Hepatocyte (in vitro differentiated cells): Measurements from ENCODE around the gene PARN. TPM values are rescaled to one million over a fixed set of nuclear protein-coding genes. Genes with fewer than 3 reads are reported as not detected.

Experiments used
- DNase-seq: peaks from one replicate; pipeline ENCODE4 v3.0.0-alpha.2; 2016; ENCODE audit warnings: low spot score
- H2AFZ ChIP-seq: fragments of 200-600 bp; sonication (generic); 2 replicates; pipeline ENCODE4 v1.6.0; 2016; ENCODE audit warnings: antibody characterized with exemption, mild to moderate bottlenecking
- H3K27ac ChIP-seq: fragments of 200-600 bp; sonication (generic); 2 replicates; pipeline ENCODE4 v1.5.1; 2016; ENCODE audit warnings: mild to moderate bottlenecking
- H3K27me3 ChIP-seq: fragments of 200-600 bp; sonication (generic); 2 replicates; pipeline ENCODE4 v1.6.1; 2016
- H3K36me3 ChIP-seq: fragments of 200-600 bp; sonication (generic); replicated peaks from 2 replicates; pipeline ENCODE4 v1.5.1; 2016; ENCODE audit warnings: low read depth; ENCODE audit not compliant: insufficient read depth
- H3K4me1 ChIP-seq: fragments of 200-600 bp; sonication (generic); 2 replicates; pipeline ENCODE4 v1.5.1; 2016; ENCODE audit warnings: mild to moderate bottlenecking, moderate library complexity; ENCODE audit not compliant: insufficient read depth
- H3K4me2 ChIP-seq: fragments of 200-600 bp; sonication (generic); 2 replicates; pipeline ENCODE4 v1.6.0; 2016
- H3K4me3 ChIP-seq: fragments of 200-600 bp; sonication (generic); 2 replicates; pipeline ENCODE4 v1.5.1; 2016; ENCODE audit warnings: mild to moderate bottlenecking
- H3K79me2 ChIP-seq: fragments of 200-600 bp; sonication (generic); 2 replicates; pipeline ENCODE4 v1.6.0; 2017; ENCODE audit warnings: mild to moderate bottlenecking
- H3K9me2 ChIP-seq: fragments of 200-600 bp; sonication (generic); replicated peaks from 2 replicates; pipeline ENCODE4 v1.6.0; 2017; ENCODE audit warnings: mild to moderate bottlenecking; ENCODE audit not compliant: insufficient read depth
- H3K9me3 ChIP-seq: fragments of 200-600 bp; sonication (generic); 2 replicates; pipeline ENCODE4 v1.5.1; 2016; ENCODE audit warnings: low read depth, mild to moderate bottlenecking
- H4K20me1 ChIP-seq: fragments of 200-600 bp; sonication (generic); 2 replicates; pipeline ENCODE4 v1.6.0; 2016; ENCODE audit warnings: mild to moderate bottlenecking; ENCODE audit not compliant: insufficient read depth, poor library complexity, severe bottlenecking
- CTCF ChIP-seq: fragments of 200-600 bp; sonication (generic); IDR thresholded peaks from 2 replicates; pipeline ENCODE4 v1.5.1; 2016; ENCODE audit warnings: antibody characterized with exemption, mild to moderate bottlenecking; ENCODE audit not compliant: poor library complexity
- EZH2 ChIP-seq: fragments of 200-600 bp; sonication (generic); IDR thresholded peaks from 2 replicates; pipeline ENCODE4 v1.6.1; 2016; ENCODE audit warnings: antibody characterized with exemption, mild to moderate bottlenecking, borderline replicate concordance
- EZH2phosphoT487 ChIP-seq: fragments of 200-600 bp; sonication (generic); IDR thresholded peaks from one replicate; pipeline ENCODE4 v1.6.1; 2018; ENCODE audit warnings: antibody characterized with exemption, mild to moderate bottlenecking, low read depth, moderate library complexity; ENCODE audit not compliant: unreplicated experiment, severe bottlenecking
- WGBS: methylation state at CpG from one replicate; pipeline ENCODE4 v1.1.6; 2016; ENCODE audit warnings: low lambda C conversion rate; ENCODE audit errors: missing lambda C conversion rate; 5-methylcytosine and 5-hydroxymethylcytosine counted together
- polyA plus RNA-seq: library from polyadenylated mRNA; unstranded; fragments of >200 nt; fragmentation: Nextera tagmentation; extraction: Ambion mirVana; gene quantifications from 2 replicates; pipeline ENCODE4 v1.2.1, GENCODE V29; 2016
- total RNA-seq: library from RNA; depleted of rRNA; stranded (reverse); fragments of >200 nt; gene quantifications from 2 replicates; pipeline ENCODE4 v1.2.3, GENCODE V29; 2014

Gene PARN
- total and polyA plus RNA-seq, 2 experiments from 2014 or later: 23.7 to 35.6 TPM

- H2AFZ ChIP-seq: no peak overlapping the region
- peaks cover 45% of the 10 kb centered on the region for H3K4me1 ChIP-seq
- 64% methylated on average over 9 of the region's 9 CpGs for WGBS
- TF ChIP-seq EZH2: no peak
- TF ChIP-seq EZH2phosphoT487: no peak
- TF ChIP-seq CTCF: no peak
- no peak overlapping the region for H3K4me3 ChIP-seq
- H3K27ac ChIP-seq: peak overlapping the region; percentile 83
- no peaks in the 10 kb centered on the region for H3K9me3 ChIP-seq
- H3K4me2 ChIP-seq: peak overlapping the region; percentile 58
- H3K9me2 ChIP-seq: no peaks in the 10 kb centered on the region
- H3K27me3 ChIP-seq: no peaks in the 10 kb centered on the region
- no peaks in the 10 kb centered on the region for H3K79me2 ChIP-seq
- no peaks in the 10 kb centered on the region for H3K36me3 ChIP-seq
- peak; percentile 64 for DNase-seq
- peaks cover 6% of the 10 kb centered on the region for H4K20me1 ChIP-seq
Observed at GRCh38 chr16:14564323-14564722, 65.7 kb downstream of the PARN start.

GRCh38 chr16:14562691-14563491 is 67.2 kb downstream of the PARN start:
- no peak overlapping the region for H3K4me3 ChIP-seq
- no peaks in the 10 kb centered on the region for H3K9me2 ChIP-seq
- H3K79me2 ChIP-seq: no peaks in the 10 kb centered on the region
- H3K27me3 ChIP-seq: no peaks in the 10 kb centered on the region
- H3K27ac ChIP-seq: peak overlapping the region; percentile 83
- DNase-seq: peak; percentile 56
- no peaks in the 10 kb centered on the region for H3K36me3 ChIP-seq
- peaks cover 45% of the 10 kb centered on the region for H3K4me1 ChIP-seq
- H2AFZ ChIP-seq: no peak overlapping the region
- no peak for TF ChIP-seq EZH2phosphoT487
- peak; percentile 2 for TF ChIP-seq CTCF
- H3K9me3 ChIP-seq: no peaks in the 10 kb centered on the region
- peaks cover 6% of the 10 kb centered on the region for H4K20me1 ChIP-seq
- peak overlapping the region; percentile 44 for H3K4me2 ChIP-seq
- WGBS: 44% methylated on average over 8 of the region's 8 CpGs

GRCh38 chr16:14560523-14560922 is 69.5 kb downstream of the PARN start:
- Histone ChIP-seq H3K27ac (no peak overlapping the region), H3K4me3 (no peak overlapping the region), H3K4me1 (peaks cover 33% of the 10 kb centered on the region), H3K4me2 (no peak overlapping the region), H3K9me2 (no peaks in the 10 kb centered on the region), H3K9me3 (no peaks in the 10 kb centered on the region), H3K27me3 (no peaks in the 10 kb centered on the region), H3K36me3 (no peaks in the 10 kb centered on the region), H4K20me1 (peaks cover 6% of the 10 kb centered on the region), H2AFZ (no peak overlapping the region), H3K79me2 (no peaks in the 10 kb centered on the region)
- WGBS: 95% methylated on average over 7 of the region's 7 CpGs
- DNase-seq: no peak
- TF ChIP-seq CTCF (no peak), EZH2 (no peak), EZH2phosphoT487 (no peak)
